Testis (tissue), 3 donors: ENCODE measurements around the gene RPS8. TPM values are rescaled to one million over a fixed set of nuclear protein-coding genes. Genes with fewer than 3 reads are reported as not detected.

Source experiments
- DNase-seq: peaks from one replicate; pipeline ENCODE4 v3.0.0-alpha.2; 2019
- H3K27ac ChIP-seq, 2 donors: fragments of 200-600 bp; sonication (generic); one replicate each; pipeline ENCODE4 v1.5.1; 2019
- H3K27me3 ChIP-seq: fragments of 200-600 bp; sonication (generic); one replicate; pipeline ENCODE4 v1.5.1; 2019
- H3K36me3 ChIP-seq: fragments of 200-600 bp; sonication (generic); one replicate; pipeline ENCODE4 v1.5.1; 2017; ENCODE audit warnings: low read depth; ENCODE audit errors: missing control alignments
- H3K4me1 ChIP-seq: fragments of 200-600 bp; sonication (generic); one replicate; pipeline ENCODE4 v1.5.1; 2019
- H3K4me3 ChIP-seq, 2 donors: fragments of 200-600 bp; sonication (generic); one replicate each; pipeline ENCODE4 v1.5.1; 2017 to 2019
- H3K9me3 ChIP-seq: fragments of 200-600 bp; sonication (generic); one replicate; pipeline ENCODE4 v1.5.1; 2017
- CTCF ChIP-seq, 3 experiments: fragments of 450-650 bp in 2 of 3; fragments of 200-600 bp in 1 of 3; sonication (generic) in 1 of 3; IDR thresholded peaks; one replicate each; pipeline ENCODE4 v1.5.1; 2016 to 2019; ENCODE audit warnings: antibody characterized with exemption in 3 of 3, mild to moderate bottlenecking in 2 of 3, moderate library complexity in 1 of 3
- POLR2A ChIP-seq: fragments of 450-650 bp; IDR thresholded peaks from one replicate; pipeline ENCODE4 v1.6.1; 2017; ENCODE audit warnings: antibody characterized with exemption, mild to moderate bottlenecking, moderate library complexity
- WGBS, 2 donors: methylation state at CpG; one replicate each; pipeline ENCODE4 v1.1.5; 2018; 5-methylcytosine and 5-hydroxymethylcytosine counted together
- intact Hi-C: fragments of 100-400 bp; cut with DNase I; formaldehyde crosslinking; loops from one replicate; pipeline ENCODE4 v1.15.1; 2023; ENCODE audit warnings: low total_unique reads
- polyA plus RNA-seq: library from polyadenylated mRNA; stranded (reverse); fragments of 350-450 nt; fragmentation: Illumina TruSeq; extraction: RNeasy Lipid Tissue Mini Kit (QIAGEN cat#74804); gene quantifications from one replicate; pipeline ENCODE4 v1.2.3, GENCODE V29; 2014; ENCODE audit warnings: low read depth, low replicate concordance; ENCODE audit not compliant: insufficient read depth
- total RNA-seq, 2 donors: library from RNA; depleted of rRNA; stranded (reverse); fragments of >200 nt; gene quantifications; one replicate each; pipeline ENCODE4 v1.2.3, GENCODE V29; 2016

Gene RPS8
- total and polyA plus RNA-seq, 3 donors from 2014 or later: 431 to 935 (median 860) TPM

- H3K4me1 ChIP-seq: peaks cover 16% of the 10 kb centered on the region
- H3K27me3 ChIP-seq: no peaks in the 10 kb centered on the region
- no peak overlapping the region for H3K27ac ChIP-seq
- intact Hi-C loops: no loop called here
- no peak for DNase-seq
- no peak overlapping the region for H3K4me3 ChIP-seq
- TF ChIP-seq CTCF (IDR thresholded peaks at IDR 0.05) (no peak), POLR2A (no peak)
- no peaks in the 10 kb centered on the region for H3K9me3 ChIP-seq
- H3K36me3 ChIP-seq: no peaks in the 10 kb centered on the region
- 68 to 75% methylated on average over 2 of the region's 2 CpGs for WGBS, 2 donors
These were observed 42.0 kb downstream of the RPS8 start for GRCh38 chr1:44817307-44817706.

DNA sequence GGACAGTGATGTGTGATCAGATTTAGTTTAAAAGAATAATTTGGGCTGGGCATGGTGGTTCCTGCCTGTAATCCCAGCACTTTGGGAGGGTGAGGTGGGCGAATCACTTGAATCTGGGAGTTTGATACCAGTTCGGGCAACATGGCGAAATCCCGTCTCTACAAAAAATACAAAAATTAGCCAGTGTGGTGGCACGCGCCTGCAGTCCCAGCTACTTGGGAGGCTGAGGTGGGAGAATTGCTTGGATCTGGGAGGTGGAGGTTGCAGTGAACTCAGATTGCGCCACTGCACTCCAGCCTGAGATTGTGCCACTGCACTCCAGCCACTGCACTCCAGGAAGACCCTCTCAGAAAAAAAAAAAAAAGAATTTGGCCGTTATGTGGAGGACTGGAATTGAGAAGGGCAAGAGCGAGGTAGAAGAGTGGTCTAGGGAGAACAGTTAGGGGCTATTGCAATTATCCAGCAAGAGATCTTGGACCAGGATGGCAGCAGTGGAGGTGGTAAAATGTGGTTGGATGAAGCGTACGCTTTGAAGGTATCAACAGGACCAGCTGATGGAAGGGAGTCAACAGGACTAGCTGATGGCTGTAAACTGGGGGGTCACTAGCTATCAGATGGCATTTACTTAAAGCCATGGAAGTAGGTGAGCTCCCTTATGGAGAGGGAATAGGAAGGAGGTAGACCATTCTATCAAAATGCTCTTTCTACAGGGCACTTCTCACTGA, 42.6 kb downstream of the RPS8 start:
- no peak overlapping the region for H3K27ac ChIP-seq
- H3K27me3 ChIP-seq: no peaks in the 10 kb centered on the region
- DNase-seq: no peak
- H3K4me3 ChIP-seq: no peak overlapping the region
- WGBS, 2 donors: 83 to 92% methylated on average over 11 of the region's 11 CpGs
- intact Hi-C loops: no loop called here
- TF ChIP-seq POLR2A: no peak
- no peak for TF ChIP-seq CTCF (IDR thresholded peaks at IDR 0.05)
- H3K36me3 ChIP-seq: no peaks in the 10 kb centered on the region
- no peaks in the 10 kb centered on the region for H3K9me3 ChIP-seq
- peaks cover 16% of the 10 kb centered on the region for H3K4me1 ChIP-seq

- no peak for TF ChIP-seq POLR2A
- no peak for TF ChIP-seq CTCF (IDR thresholded peaks at IDR 0.05)
- H3K4me1 ChIP-seq: peaks cover 16% of the 10 kb centered on the region
- H3K36me3 ChIP-seq: no peaks in the 10 kb centered on the region
- no peaks in the 10 kb centered on the region for H3K9me3 ChIP-seq
- intact Hi-C loops: no loop called here
- no peak for DNase-seq
- H3K27ac ChIP-seq: peak overlapping the region; percentile 86 to 89
- H3K27me3 ChIP-seq: no peaks in the 10 kb centered on the region
- WGBS, 2 donors: 20 to 34% methylated on average over 13 of the region's 13 CpGs
- peak overlapping the region; percentile 13 to 67 for H3K4me3 ChIP-seq
These were observed 43.9 kb downstream of the RPS8 start for GRCh38 chr1:44819196-44819607.

DNA sequence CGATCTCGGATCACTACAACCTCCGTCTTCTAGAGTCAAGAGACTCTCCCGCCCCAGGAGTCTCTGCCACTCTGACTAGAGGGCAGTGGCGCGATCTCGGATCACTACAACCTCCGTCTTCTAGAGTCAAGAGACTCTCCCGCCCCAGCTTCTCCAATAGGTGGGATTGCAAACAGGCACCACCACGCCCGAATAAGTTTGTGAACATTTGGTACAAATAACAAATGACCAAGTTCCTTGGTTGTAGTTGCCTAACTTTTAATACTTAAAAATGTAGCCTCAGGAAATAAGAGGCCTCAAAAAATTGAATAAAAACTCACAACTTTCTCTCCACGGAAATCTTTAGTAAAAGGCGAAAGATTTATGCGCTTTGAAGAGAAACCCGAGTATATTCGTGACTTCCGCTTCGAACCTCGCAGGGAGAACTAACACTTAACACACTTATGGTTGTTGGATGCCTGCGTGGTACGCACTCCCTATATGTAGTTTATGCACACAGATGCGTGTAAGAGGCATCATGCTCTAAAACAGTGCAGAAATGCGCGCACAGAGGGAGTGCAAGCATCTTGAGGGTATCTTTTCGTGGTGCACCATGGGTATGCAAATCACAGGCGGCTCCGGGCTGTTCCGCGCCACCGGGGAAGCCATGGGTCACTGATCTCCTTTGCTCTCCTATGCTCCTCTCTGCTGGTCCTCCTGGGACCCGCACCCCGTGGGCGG, 44.4 kb downstream of the RPS8 start:
- DNase-seq: peak; percentile 79
- intact Hi-C loops: no loop called here
- peaks cover 16% of the 10 kb centered on the region for H3K4me1 ChIP-seq
- H3K27me3 ChIP-seq: no peaks in the 10 kb centered on the region
- H3K4me3 ChIP-seq: peak overlapping the region; percentile 41 to 67
- WGBS, 2 donors: 18 to 19% methylated on average over 30 to 33 of the region's 33 CpGs
- peak overlapping the region; percentile 86 to 89 for H3K27ac ChIP-seq
- no peaks in the 10 kb centered on the region for H3K36me3 ChIP-seq
- no peaks in the 10 kb centered on the region for H3K9me3 ChIP-seq
- TF ChIP-seq CTCF (IDR thresholded peaks at IDR 0.05) (no peak), POLR2A (peak; percentile 22)
